Neuronal stem cell (in vitro differentiated cells): ENCODE data around the gene BCAS1.

ENCODE experiments used
- DNase-seq: peaks from one replicate; pipeline ENCODE4 v3.0.0-alpha.2; 2013; ENCODE audit warnings: low spot score
- H2AFZ ChIP-seq: one replicate; pipeline ENCODE4 v1.6.1; 2013; ENCODE audit warnings: mild to moderate bottlenecking, low read length, inconsistent platforms
- H2AK5ac ChIP-seq: 2 replicates; pipeline ENCODE4 v1.6.1; 2013; ENCODE audit warnings: low read depth, mild to moderate bottlenecking, inconsistent platforms, low read length, moderate library complexity, mixed read lengths
- H2BK120ac ChIP-seq: 2 replicates; pipeline ENCODE4 v1.6.1; 2013; ENCODE audit warnings: low read depth, mild to moderate bottlenecking, inconsistent platforms, low read length, moderate library complexity, mixed read lengths
- H2BK12ac ChIP-seq: one replicate; pipeline ENCODE4 v1.6.1; 2013; ENCODE audit warnings: low read length, inconsistent platforms
- H2BK15ac ChIP-seq: 2 replicates; pipeline ENCODE4 v1.6.1; 2013; ENCODE audit warnings: mild to moderate bottlenecking, low read length, inconsistent platforms, mixed read lengths
- H2BK5ac ChIP-seq: one replicate; pipeline ENCODE4 v1.6.1; 2013; ENCODE audit warnings: inconsistent platforms, mild to moderate bottlenecking, low read length, moderate library complexity
- H3K14ac ChIP-seq: one replicate; pipeline ENCODE4 v1.6.1; 2013; ENCODE audit warnings: low read length, inconsistent platforms
- H3K18ac ChIP-seq: 2 replicates; pipeline ENCODE4 v1.6.1; 2013; ENCODE audit warnings: low read length, inconsistent platforms
- H3K23ac ChIP-seq: 2 replicates; pipeline ENCODE4 v1.6.1; 2013; ENCODE audit warnings: low read depth, mild to moderate bottlenecking, mixed read lengths, low read length, inconsistent platforms; ENCODE audit not compliant: poor library complexity
- H3K27ac ChIP-seq: replicated peaks from 3 replicates; pipeline ENCODE4 v1.5.1; 2013; ENCODE audit warnings: low read length, inconsistent platforms
- H3K27me3 ChIP-seq, 3 experiments: 2 replicates each; pipeline ENCODE4 v1.6.1; 2013; ENCODE audit warnings: low read length in 3 of 3, mild to moderate bottlenecking in 2 of 3, inconsistent platforms in 1 of 3, low read depth in 1 of 3, mixed read lengths in 1 of 3, moderate library complexity in 1 of 3; ENCODE audit not compliant: control insufficient read depth in 3 of 3, insufficient read depth in 3 of 3
- H3K36me3 ChIP-seq, 2 donors: replicated peaks in 1 of 2; 2 replicates each; pipeline ENCODE4 v1.6.1; 2013; ENCODE audit warnings: low read length in 2 of 2; ENCODE audit not compliant: control insufficient read depth in 2 of 2, insufficient read depth in 2 of 2
- H3K4ac ChIP-seq: 2 replicates; pipeline ENCODE4 v1.6.1; 2013; ENCODE audit warnings: inconsistent platforms, mild to moderate bottlenecking, low read length, moderate library complexity
- H3K4me1 ChIP-seq, 2 donors: 1 replicate in 1 of 2; 2 replicates in 1 of 2; pipeline ENCODE4 v1.6.1; 2013; ENCODE audit warnings: low read length in 2 of 2, low read depth in 1 of 2; ENCODE audit not compliant: control insufficient read depth in 2 of 2, insufficient read depth in 1 of 2
- H3K4me2 ChIP-seq: one replicate; pipeline ENCODE4 v1.6.1; 2013; ENCODE audit warnings: mild to moderate bottlenecking, low read length, inconsistent platforms; ENCODE audit not compliant: insufficient read depth, poor library complexity, severe bottlenecking
- H3K4me3 ChIP-seq, 2 donors: 2 replicates each; pipeline ENCODE4 v1.5.1; 2013; ENCODE audit warnings: low read length in 2 of 2, mild to moderate bottlenecking in 2 of 2, inconsistent platforms in 1 of 2, moderate library complexity in 1 of 2
- H3K79me1 ChIP-seq: one replicate; pipeline ENCODE4 v1.6.1; 2013; ENCODE audit warnings: low read depth, mild to moderate bottlenecking, inconsistent platforms, low read length, moderate library complexity
- H3K9ac ChIP-seq: one replicate; pipeline ENCODE4 v1.6.1; 2013; ENCODE audit warnings: mild to moderate bottlenecking, low read depth, low read length, inconsistent platforms; ENCODE audit not compliant: poor library complexity
- H3K9me3 ChIP-seq, 2 donors: replicated peaks in 1 of 2; 2 replicates each; pipeline versions ENCODE3 to v1.6.1; 2013; ENCODE audit warnings: low read length in 2 of 2, mild to moderate bottlenecking in 2 of 2, inconsistent platforms in 1 of 2, low read depth in 1 of 2, mixed read lengths in 1 of 2, moderate library complexity in 1 of 2; ENCODE audit not compliant: control insufficient read depth in 2 of 2, insufficient read depth in 1 of 2
- H4K8ac ChIP-seq: one replicate; pipeline ENCODE4 v1.6.1; 2013; ENCODE audit warnings: low read depth, mild to moderate bottlenecking, inconsistent platforms, low read length, moderate library complexity
- H4K91ac ChIP-seq: one replicate; pipeline ENCODE4 v1.6.1; 2013; ENCODE audit warnings: low read length, low read depth, mild to moderate bottlenecking, inconsistent platforms; ENCODE audit not compliant: poor library complexity
- WGBS, 2 donors: extraction: QIAGEN DNeasy Blood & Tissue Kit; methylation state at CpG; one replicate each; pipeline ENCODE4 v1.1.7; 2013; ENCODE audit warnings: missing lambda C conversion rate in 2 of 2, mixed read lengths in 1 of 2; ENCODE audit not compliant: insufficient read length in 2 of 2, insufficient replicate concordance in 1 of 2; ENCODE audit errors: extremely low coverage in 2 of 2; 5-methylcytosine and 5-hydroxymethylcytosine counted together

BCAS1 gene

GRCh38 chr20:53986037-53986650 is 84.2 kb downstream of the BCAS1 start:
- Histone ChIP-seq H2BK5ac (no peak overlapping the region), H3K9ac (no peak overlapping the region), H2AFZ (no peak overlapping the region), H3K14ac (no peak overlapping the region), H3K79me1 (no peaks in the 10 kb centered on the region), H2BK120ac (no peak overlapping the region), H3K18ac (no peak overlapping the region), H4K8ac (no peak overlapping the region), H3K4me1 (no peaks in the 10 kb centered on the region), H3K4me2 (no peak overlapping the region), H3K27ac (no peak overlapping the region), H3K23ac (no peak overlapping the region), H3K27me3 (peaks cover 0 to 5% (median 0%) of the 10 kb centered on the region in 3 experiments), H2AK5ac (no peak overlapping the region), H3K4me3 (no peak overlapping the region), H2BK15ac (no peak overlapping the region), H3K9me3 (no peaks in the 10 kb centered on the region), H4K91ac (no peak overlapping the region), H3K36me3 (no peaks in the 10 kb centered on the region), H2BK12ac (no peak overlapping the region), H3K4ac (no peak overlapping the region)
- WGBS, 2 donors, result no CpG with 5 or more reads among the region's 4 CpGs
- no peak for DNase-seq

- no peaks in the 10 kb centered on the region for H3K9me3 ChIP-seq
- no peak overlapping the region for H2BK12ac ChIP-seq
- no peak overlapping the region for H3K4me3 ChIP-seq
- no peak overlapping the region for H3K18ac ChIP-seq
- no peak overlapping the region for H3K4ac ChIP-seq
- no peak overlapping the region for H2BK15ac ChIP-seq
- no peak overlapping the region for H2AFZ ChIP-seq
- H4K8ac ChIP-seq, result no peak overlapping the region
- H3K36me3 ChIP-seq, result no peaks in the 10 kb centered on the region
- H3K23ac ChIP-seq, result no peak overlapping the region
- no peaks in the 10 kb centered on the region for H3K4me1 ChIP-seq
- H3K4me2 ChIP-seq, result no peak overlapping the region
- peaks cover 0 to 5% (median 0%) of the 10 kb centered on the region in 3 experiments for H3K27me3 ChIP-seq
- H3K9ac ChIP-seq, result no peak overlapping the region
- no peak overlapping the region for H2BK120ac ChIP-seq
- H3K27ac ChIP-seq, result no peak overlapping the region
- DNase-seq, result no peak
- H4K91ac ChIP-seq, result no peak overlapping the region
- H2AK5ac ChIP-seq, result no peak overlapping the region
- no peaks in the 10 kb centered on the region for H3K79me1 ChIP-seq
- no peak overlapping the region for H2BK5ac ChIP-seq
- no CpG with 5 or more reads among the region's 8 CpGs for WGBS, 2 donors
- H3K14ac ChIP-seq, result no peak overlapping the region
Measured at GRCh38 chr20:53985150-53985518, 85.3 kb downstream of the BCAS1 start.

- H3K79me1 ChIP-seq, result no peaks in the 10 kb centered on the region
- no peaks in the 10 kb centered on the region for H3K4me1 ChIP-seq
- H2AFZ ChIP-seq, result no peak overlapping the region
- H4K8ac ChIP-seq, result no peak overlapping the region
- peaks cover 0 to 5% (median 0%) of the 10 kb centered on the region in 3 experiments for H3K27me3 ChIP-seq
- H3K4me3 ChIP-seq, result no peak overlapping the region
- no peak overlapping the region for H4K91ac ChIP-seq
- no peak overlapping the region for H2BK12ac ChIP-seq
- no peaks in the 10 kb centered on the region for H3K9me3 ChIP-seq
- H3K18ac ChIP-seq, result no peak overlapping the region
- no peak overlapping the region for H2BK120ac ChIP-seq
- H2BK5ac ChIP-seq, result no peak overlapping the region
- H2BK15ac ChIP-seq, result no peak overlapping the region
- H3K23ac ChIP-seq, result no peak overlapping the region
- DNase-seq, result no peak
- no CpG with 5 or more reads among the region's 6 CpGs for WGBS, 2 donors
- no peaks in the 10 kb centered on the region for H3K36me3 ChIP-seq
- H2AK5ac ChIP-seq, result no peak overlapping the region
- no peak overlapping the region for H3K9ac ChIP-seq
- H3K14ac ChIP-seq, result no peak overlapping the region
- no peak overlapping the region for H3K27ac ChIP-seq
- H3K4me2 ChIP-seq, result no peak overlapping the region
- no peak overlapping the region for H3K4ac ChIP-seq
Measured at GRCh38 chr20:53984356-53985149, 85.8 kb downstream of the BCAS1 start.

GRCh38 chr20:53983401-53983800 is 87.0 kb downstream of the BCAS1 start:
- H2AK5ac ChIP-seq, result no peak overlapping the region
- H3K18ac ChIP-seq, result no peak overlapping the region
- H2AFZ ChIP-seq, result no peak overlapping the region
- H4K91ac ChIP-seq, result no peak overlapping the region
- H3K23ac ChIP-seq, result no peak overlapping the region
- no peaks in the 10 kb centered on the region for H3K4me1 ChIP-seq
- no peak overlapping the region for H3K4me2 ChIP-seq
- no peak for DNase-seq
- no peak overlapping the region for H3K4ac ChIP-seq
- peaks cover 0 to 5% (median 0%) of the 10 kb centered on the region in 3 experiments for H3K27me3 ChIP-seq
- H3K9ac ChIP-seq, result no peak overlapping the region
- no peaks in the 10 kb centered on the region for H3K79me1 ChIP-seq
- no CpG with 5 or more reads among the region's 3 CpGs for WGBS, 2 donors
- no peak overlapping the region for H3K27ac ChIP-seq
- H2BK12ac ChIP-seq, result no peak overlapping the region
- no peak overlapping the region for H2BK5ac ChIP-seq
- no peak overlapping the region for H3K4me3 ChIP-seq
- no peak overlapping the region for H2BK15ac ChIP-seq
- no peak overlapping the region for H2BK120ac ChIP-seq
- H4K8ac ChIP-seq, result no peak overlapping the region
- no peaks in the 10 kb centered on the region for H3K9me3 ChIP-seq
- H3K14ac ChIP-seq, result no peak overlapping the region
- no peaks in the 10 kb centered on the region for H3K36me3 ChIP-seq
